HCT116 (cell line): Measurements from ENCODE around the gene PBX1. TPM values are rescaled to one million over a fixed set of nuclear protein-coding genes. Genes with fewer than 3 reads are reported as not detected.

Source experiments
- ATAC-seq: fragments of 200-7000 bp; cut with Tn5 transposase; 2 replicates; pipeline ENCODE4 v1.9.1; 2020; ENCODE audit warnings: mild to moderate bottlenecking, moderate library complexity
- BruUV-seq: library from RNA; stranded (reverse); fragments of 400-500 nt; replicated peaks from 2 replicates; lab custom pipeline; 2021; lab: Mats Ljungman, UMichigan
- CTCF ChIA-PET: fragments of 300-600 bp; sonication (Branson Sonifier 250); formaldehyde crosslinking; loops from one replicate; lab custom pipeline; 2021; ENCODE audit warnings: antibody characterized with exemption; lab: Charles Lee
- POLR2A ChIA-PET: fragments of 300-600, 350-600 bp; sonication (Branson Sonifier 250); formaldehyde crosslinking; loops from one replicate; lab custom pipeline; 2021; ENCODE audit warnings: antibody characterized with exemption; lab: Charles Lee
- RAD21 ChIA-PET, 2 experiments: fragments of 300-600 bp; sonication (Branson Sonifier 250); formaldehyde crosslinking; loops; one replicate each; lab custom pipeline; 2023; ENCODE audit warnings: low total read pairs in 2 of 2; ENCODE audit not compliant: uncharacterized antibody in 2 of 2, unreplicated experiment in 2 of 2, low non-redundant PET in 1 of 2; lab: Charles Lee
- DNase-seq: peaks from one replicate; pipeline ENCODE4 v3.0.0-alpha.2; 2010; ENCODE audit warnings: low read depth, low spot score
- H2AFZ ChIP-seq: fragments of 200-600 bp; shearing (Covaris generic), sonication (generic); 2 replicates; pipeline ENCODE4 v1.6.1; 2017; ENCODE audit warnings: low read depth, mixed run types, mixed read lengths, antibody characterized with exemption, low read length; ENCODE audit not compliant: poor library complexity, severe bottlenecking
- H3K27ac ChIP-seq: 2 replicates; pipeline ENCODE4 v1.5.1; 2012; ENCODE audit warnings: low read depth, low read length
- H3K27me3 ChIP-seq: fragments of 200-600 bp; sonication (generic); 2 replicates; pipeline ENCODE4 v1.6.1; 2016; ENCODE audit warnings: mixed run types, low read length, mixed read lengths; ENCODE audit not compliant: insufficient read depth
- H3K36me3 ChIP-seq, 2 experiments: fragments of 200-500 bp in 1 of 2; fragments of 200-600 bp in 1 of 2; sonication (Bioruptor generic) in 1 of 2; sonication (generic) in 1 of 2; 2 replicates each; pipeline versions ENCODE4 v1.5.1 to v1.6.1; 2014 to 2016; ENCODE audit warnings: low read length in 2 of 2, inconsistent platforms in 1 of 2, mixed read lengths in 1 of 2, mixed run types in 1 of 2; ENCODE audit not compliant: insufficient read depth in 2 of 2, control insufficient read depth in 1 of 2
- H3K4me1 ChIP-seq, 2 experiments: fragments of 200-600 bp in 1 of 2; sonication (generic) in 1 of 2; 2 replicates each; pipeline versions ENCODE4 v1.5.1 to v1.6.1; 2012 to 2017; ENCODE audit warnings: low read length in 2 of 2, inconsistent platforms in 1 of 2, mild to moderate bottlenecking in 1 of 2, mixed read lengths in 1 of 2, mixed run types in 1 of 2, moderate library complexity in 1 of 2; ENCODE audit not compliant: insufficient read depth in 2 of 2, control insufficient read depth in 1 of 2
- H3K4me2 ChIP-seq: fragments of 200-600 bp; sonication (generic); 2 replicates; pipeline ENCODE4 v1.6.1; 2017; ENCODE audit warnings: mixed run types, low read length, mixed read lengths
- H3K4me3 ChIP-seq, 2 experiments: fragments of 200-600 bp in 1 of 2; sonication (generic) in 1 of 2; replicated peaks in 1 of 2; 2 replicates each; pipeline ENCODE4 v1.5.1; 2011 to 2016; ENCODE audit warnings: low read length in 2 of 2, control low read depth in 1 of 2, low read depth in 1 of 2, mild to moderate bottlenecking in 1 of 2, mixed read lengths in 1 of 2, mixed run types in 1 of 2
- H3K79me2 ChIP-seq: fragments of 200-600 bp; sonication (generic); 2 replicates; pipeline ENCODE4 v1.6.1; 2017; ENCODE audit warnings: mild to moderate bottlenecking, mixed run types, low read length, moderate library complexity, mixed read lengths; ENCODE audit not compliant: insufficient read depth
- H3K9ac ChIP-seq: fragments of 200-600 bp; sonication (generic); 2 replicates; pipeline ENCODE4 v1.6.1; 2016; ENCODE audit warnings: low read length, mixed read lengths
- H3K9me2 ChIP-seq: fragments of 200-600 bp; sonication (generic), shearing (Covaris generic); 2 replicates; pipeline ENCODE4 v1.6.1; 2017; ENCODE audit warnings: mixed run types, mild to moderate bottlenecking, moderate library complexity; ENCODE audit not compliant: insufficient read depth
- H3K9me3 ChIP-seq, 2 experiments: fragments of 200-500 bp in 1 of 2; fragments of 200-600 bp in 1 of 2; sonication (Bioruptor generic) in 1 of 2; sonication (generic) in 1 of 2; 2 replicates each; pipeline ENCODE4 v1.6.1; 2014 to 2017; ENCODE audit warnings: low read length in 2 of 2, mixed read lengths in 2 of 2, inconsistent platforms in 1 of 2, low read depth in 1 of 2, mild to moderate bottlenecking in 1 of 2, mixed run types in 1 of 2, moderate library complexity in 1 of 2; ENCODE audit not compliant: control insufficient read depth in 1 of 2, insufficient read depth in 1 of 2
- H4K20me1 ChIP-seq: fragments of 200-600 bp; sonication (generic), shearing (Covaris generic); 2 replicates; pipeline ENCODE4 v1.6.1; 2017; ENCODE audit warnings: mixed run types, mild to moderate bottlenecking, moderate library complexity; ENCODE audit not compliant: insufficient read depth
- POLR2A ChIP-seq: IDR thresholded peaks from 2 replicates; pipeline ENCODE4 v1.7.0; 2011; ENCODE audit warnings: borderline replicate concordance; ENCODE audit not compliant: insufficient read depth, insufficient read length; ENCODE audit errors: extremely low read depth
- POLR2AphosphoS5 ChIP-seq: IDR thresholded peaks from 2 replicates; pipeline ENCODE4 v1.6.1; 2011; ENCODE audit warnings: mild to moderate bottlenecking, low read depth, low read length, moderate library complexity
- SRF ChIP-seq: IDR thresholded peaks from 2 replicates; pipeline ENCODE4 v1.6.1; 2012; ENCODE audit warnings: low read depth
- ZFX ChIP-seq: fragments of 450-650 bp; IDR thresholded peaks from 2 replicates; pipeline ENCODE4 v1.6.1; 2017
- intact Hi-C: fragments of 100-400 bp; cut with micrococcal nuclease; formaldehyde crosslinking; loops from 2 replicates; pipeline ENCODE4 v1.10.0; 2022
- total RNA-seq: library from RNA; stranded (reverse); gene quantifications from one replicate; pipeline ENCODE4 v1.2.1, GENCODE V29; 2021; ENCODE audit not compliant: unreplicated experiment
- TF ChIP-seq, protein P1 (sequence below): IDR thresholded peaks from 2 replicates; pipeline ENCODE4 v1.6.1; 2012; ENCODE audit warnings: low read depth
- TF ChIP-seq, protein P2 (sequence below): IDR thresholded peaks from 2 replicates; pipeline ENCODE4 v1.6.1; 2011; ENCODE audit warnings: mild to moderate bottlenecking, low read length, moderate library complexity; ENCODE audit not compliant: insufficient replicate concordance; ENCODE audit errors: extremely low read depth
- TF ChIP-seq, protein P3 (sequence below), 3 experiments: fragments of 200-600 bp in 1 of 3; sonication (generic) in 1 of 3; IDR thresholded peaks in 2 of 3; conservative IDR thresholded peaks in 1 of 3; 2 replicates each; pipeline ENCODE4 v1.5.1; 2012 to 2017; ENCODE audit warnings: low read depth in 2 of 3, low read length in 2 of 3, antibody characterized with exemption in 1 of 3, borderline replicate concordance in 1 of 3, control low read depth in 1 of 3, mild to moderate bottlenecking in 1 of 3, mixed read lengths in 1 of 3, mixed run types in 1 of 3, moderate library complexity in 1 of 3; ENCODE audit not compliant: insufficient read depth in 1 of 3

The PBX1 gene
- total RNA-seq, 1 experiment from 2014 or later, result 29.6 TPM

DNA sequence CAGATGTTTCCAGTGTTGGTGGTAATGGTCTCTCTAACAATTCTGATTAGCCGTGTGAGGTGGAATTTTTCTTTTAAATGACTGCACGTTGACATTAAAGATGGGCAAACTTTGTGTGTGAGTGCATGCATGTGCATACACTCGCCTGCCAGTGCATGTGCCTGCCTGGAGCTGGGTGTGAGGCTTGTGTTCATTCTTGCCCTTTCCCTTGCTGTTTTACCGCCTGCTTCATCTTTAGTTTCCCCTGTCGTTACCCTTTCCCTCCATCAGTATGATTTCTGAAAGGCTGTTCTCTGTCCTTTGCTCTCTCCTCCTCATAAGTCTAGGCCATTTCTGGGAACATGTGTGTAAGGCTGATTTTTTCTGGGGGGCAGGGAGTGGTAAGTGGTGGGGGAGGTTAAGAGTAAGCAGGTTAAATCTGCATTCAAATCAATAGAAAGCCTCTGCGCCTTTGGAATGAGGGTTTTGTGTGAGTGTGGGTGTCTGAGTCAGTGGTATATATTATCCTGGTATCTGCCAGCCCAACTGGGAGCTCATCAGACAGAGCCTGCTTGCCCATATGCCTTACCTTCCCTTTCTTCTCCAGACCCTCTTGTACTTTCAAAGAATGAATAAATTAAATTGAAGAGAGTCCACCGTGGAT, 112.5 kb downstream of the PBX1 start:
- Histone ChIP-seq H2AFZ (no peak overlapping the region), H3K4me2 (no peak overlapping the region), H4K20me1 (no peaks in the 10 kb centered on the region), H3K4me3 (no peak overlapping the region), H3K9ac (no peak overlapping the region), H3K27ac (no peak overlapping the region), H3K79me2 (no peaks in the 10 kb centered on the region), H3K36me3 (no peaks in the 10 kb centered on the region), H3K27me3 (no peaks in the 10 kb centered on the region), H3K9me3 (peaks cover 0 to 5% of the 10 kb centered on the region in 2 experiments; a peak in 1 of 4 replicates), H3K9me2 (no peaks in the 10 kb centered on the region), H3K4me1 (peaks cover 36 to 38% of the 10 kb centered on the region in 2 experiments)
- intact Hi-C loops, result no loop called here
- no TSS peak for BruUV-seq
- no peak for DNase-seq
- CTCF ChIA-PET, result no interaction called here
- no peak for ATAC-seq
- TF ChIP-seq, protein P1, sequence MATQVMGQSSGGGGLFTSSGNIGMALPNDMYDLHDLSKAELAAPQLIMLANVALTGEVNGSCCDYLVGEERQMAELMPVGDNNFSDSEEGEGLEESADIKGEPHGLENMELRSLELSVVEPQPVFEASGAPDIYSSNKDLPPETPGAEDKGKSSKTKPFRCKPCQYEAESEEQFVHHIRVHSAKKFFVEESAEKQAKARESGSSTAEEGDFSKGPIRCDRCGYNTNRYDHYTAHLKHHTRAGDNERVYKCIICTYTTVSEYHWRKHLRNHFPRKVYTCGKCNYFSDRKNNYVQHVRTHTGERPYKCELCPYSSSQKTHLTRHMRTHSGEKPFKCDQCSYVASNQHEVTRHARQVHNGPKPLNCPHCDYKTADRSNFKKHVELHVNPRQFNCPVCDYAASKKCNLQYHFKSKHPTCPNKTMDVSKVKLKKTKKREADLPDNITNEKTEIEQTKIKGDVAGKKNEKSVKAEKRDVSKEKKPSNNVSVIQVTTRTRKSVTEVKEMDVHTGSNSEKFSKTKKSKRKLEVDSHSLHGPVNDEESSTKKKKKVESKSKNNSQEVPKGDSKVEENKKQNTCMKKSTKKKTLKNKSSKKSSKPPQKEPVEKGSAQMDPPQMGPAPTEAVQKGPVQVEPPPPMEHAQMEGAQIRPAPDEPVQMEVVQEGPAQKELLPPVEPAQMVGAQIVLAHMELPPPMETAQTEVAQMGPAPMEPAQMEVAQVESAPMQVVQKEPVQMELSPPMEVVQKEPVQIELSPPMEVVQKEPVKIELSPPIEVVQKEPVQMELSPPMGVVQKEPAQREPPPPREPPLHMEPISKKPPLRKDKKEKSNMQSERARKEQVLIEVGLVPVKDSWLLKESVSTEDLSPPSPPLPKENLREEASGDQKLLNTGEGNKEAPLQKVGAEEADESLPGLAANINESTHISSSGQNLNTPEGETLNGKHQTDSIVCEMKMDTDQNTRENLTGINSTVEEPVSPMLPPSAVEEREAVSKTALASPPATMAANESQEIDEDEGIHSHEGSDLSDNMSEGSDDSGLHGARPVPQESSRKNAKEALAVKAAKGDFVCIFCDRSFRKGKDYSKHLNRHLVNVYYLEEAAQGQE, result no peak
- TF ChIP-seq POLR2AphosphoS5, result no peak
- POLR2A ChIA-PET, result no interaction called here
- RAD21 ChIA-PET, result no interaction called here

DNA sequence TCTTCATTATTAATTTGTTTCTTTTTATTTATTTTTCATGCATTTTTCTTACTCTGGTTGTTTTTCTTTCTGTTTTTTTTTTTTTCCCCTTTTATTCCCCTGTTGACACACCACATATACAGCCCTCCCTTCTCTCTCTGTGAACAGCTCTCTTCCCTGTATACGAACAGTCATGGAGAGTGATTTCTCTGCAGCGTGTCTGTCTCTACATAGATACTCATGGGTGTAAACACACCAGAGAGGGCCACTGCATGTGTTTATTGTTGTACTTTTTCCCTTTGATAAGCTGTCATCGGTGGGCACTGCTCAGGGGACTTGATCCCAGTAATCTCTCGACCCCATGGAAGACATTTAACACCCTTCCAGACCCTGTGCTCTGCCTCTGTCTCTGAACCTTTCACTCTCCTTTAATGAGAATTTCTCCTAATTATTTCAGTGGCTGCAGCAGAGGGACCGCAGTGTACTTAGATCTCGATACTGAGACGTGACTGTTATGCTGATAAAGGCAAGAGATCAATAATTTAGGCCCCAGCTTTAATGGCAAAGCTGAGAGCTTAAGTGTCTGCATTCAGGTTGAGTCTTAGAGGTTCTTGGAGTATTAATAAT, 113.1 kb downstream of the PBX1 start:
- H3K4me3 ChIP-seq, result no peak overlapping the region
- H3K4me2 ChIP-seq, result no peak overlapping the region
- no peaks in the 10 kb centered on the region for H3K36me3 ChIP-seq
- ChIA-PET POLR2A (no interaction called here), RAD21 (no interaction called here), CTCF (no interaction called here)
- H3K79me2 ChIP-seq, result no peaks in the 10 kb centered on the region
- H3K4me1 ChIP-seq, result peaks cover 36 to 38% of the 10 kb centered on the region in 2 experiments
- H3K27ac ChIP-seq, result no peak overlapping the region
- no peaks in the 10 kb centered on the region for H3K27me3 ChIP-seq
- ATAC-seq, result no peak
- no peak overlapping the region for H2AFZ ChIP-seq
- H3K9me2 ChIP-seq, result no peaks in the 10 kb centered on the region
- DNase-seq, result no peak
- no peak overlapping the region for H3K9ac ChIP-seq
- no TSS peak for BruUV-seq
- no peaks in the 10 kb centered on the region for H4K20me1 ChIP-seq
- peaks cover 0 to 5% of the 10 kb centered on the region in 2 experiments; a peak in 1 of 4 replicates for H3K9me3 ChIP-seq
- intact Hi-C loops, result loop anchor here (2.0 kb wide), 1 partner anchor 401 kb away; no protein-coding TSS in a partner anchor
- TF ChIP-seq ZFX (no peak), SRF (no peak), POLR2A (no peak)
- TF ChIP-seq, protein P2, sequence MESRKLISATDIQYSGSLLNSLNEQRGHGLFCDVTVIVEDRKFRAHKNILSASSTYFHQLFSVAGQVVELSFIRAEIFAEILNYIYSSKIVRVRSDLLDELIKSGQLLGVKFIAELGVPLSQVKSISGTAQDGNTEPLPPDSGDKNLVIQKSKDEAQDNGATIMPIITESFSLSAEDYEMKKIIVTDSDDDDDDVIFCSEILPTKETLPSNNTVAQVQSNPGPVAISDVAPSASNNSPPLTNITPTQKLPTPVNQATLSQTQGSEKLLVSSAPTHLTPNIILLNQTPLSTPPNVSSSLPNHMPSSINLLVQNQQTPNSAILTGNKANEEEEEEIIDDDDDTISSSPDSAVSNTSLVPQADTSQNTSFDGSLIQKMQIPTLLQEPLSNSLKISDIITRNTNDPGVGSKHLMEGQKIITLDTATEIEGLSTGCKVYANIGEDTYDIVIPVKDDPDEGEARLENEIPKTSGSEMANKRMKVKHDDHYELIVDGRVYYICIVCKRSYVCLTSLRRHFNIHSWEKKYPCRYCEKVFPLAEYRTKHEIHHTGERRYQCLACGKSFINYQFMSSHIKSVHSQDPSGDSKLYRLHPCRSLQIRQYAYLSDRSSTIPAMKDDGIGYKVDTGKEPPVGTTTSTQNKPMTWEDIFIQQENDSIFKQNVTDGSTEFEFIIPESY, result no peak
- TF ChIP-seq, protein P3, sequence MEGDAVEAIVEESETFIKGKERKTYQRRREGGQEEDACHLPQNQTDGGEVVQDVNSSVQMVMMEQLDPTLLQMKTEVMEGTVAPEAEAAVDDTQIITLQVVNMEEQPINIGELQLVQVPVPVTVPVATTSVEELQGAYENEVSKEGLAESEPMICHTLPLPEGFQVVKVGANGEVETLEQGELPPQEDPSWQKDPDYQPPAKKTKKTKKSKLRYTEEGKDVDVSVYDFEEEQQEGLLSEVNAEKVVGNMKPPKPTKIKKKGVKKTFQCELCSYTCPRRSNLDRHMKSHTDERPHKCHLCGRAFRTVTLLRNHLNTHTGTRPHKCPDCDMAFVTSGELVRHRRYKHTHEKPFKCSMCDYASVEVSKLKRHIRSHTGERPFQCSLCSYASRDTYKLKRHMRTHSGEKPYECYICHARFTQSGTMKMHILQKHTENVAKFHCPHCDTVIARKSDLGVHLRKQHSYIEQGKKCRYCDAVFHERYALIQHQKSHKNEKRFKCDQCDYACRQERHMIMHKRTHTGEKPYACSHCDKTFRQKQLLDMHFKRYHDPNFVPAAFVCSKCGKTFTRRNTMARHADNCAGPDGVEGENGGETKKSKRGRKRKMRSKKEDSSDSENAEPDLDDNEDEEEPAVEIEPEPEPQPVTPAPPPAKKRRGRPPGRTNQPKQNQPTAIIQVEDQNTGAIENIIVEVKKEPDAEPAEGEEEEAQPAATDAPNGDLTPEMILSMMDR (IDR thresholded peaks at IDR 0.05 in 2 of 3, conservative IDR thresholded peaks at IDR 0.05 in 1 of 3; ENCODE audit: borderline replicate concordance in 1 of 3, insufficient read depth in 1 of 3, low read depth in 2 of 3, low read length in 2 of 3), result no peak
